ENCODE results near the gene SP110.

GRCh38 chr2:230230496-230231200 lies 10.9 kb upstream of the SP110 start:
- TF ChIP-seq USF1 (IDR thresholded peaks at IDR 0.05) (no peak), TEAD4 (IDR thresholded peaks at IDR 0.05) (no peak), CEBPB (IDR thresholded peaks at IDR 0.05) (no peak), TAF1 (IDR thresholded peaks at IDR 0.05; ENCODE audit: low read depth) (no peak), RAD21 (IDR thresholded peaks at IDR 0.05; ENCODE audit: low read depth) (no peak)

All from Ishikawa (cell line).